ENCODE results near the gene NADK. TPM values are rescaled to one million over a fixed set of nuclear protein-coding genes. Genes with fewer than 3 reads are reported as not detected.
A peak's percentile ranks its signal among the peaks of the same experiment; 100 is the strongest.

NADK gene
- total and polyA plus RNA-seq, 4 donors, result 53.2 to 144 (median 88.7) TPM

DNA sequence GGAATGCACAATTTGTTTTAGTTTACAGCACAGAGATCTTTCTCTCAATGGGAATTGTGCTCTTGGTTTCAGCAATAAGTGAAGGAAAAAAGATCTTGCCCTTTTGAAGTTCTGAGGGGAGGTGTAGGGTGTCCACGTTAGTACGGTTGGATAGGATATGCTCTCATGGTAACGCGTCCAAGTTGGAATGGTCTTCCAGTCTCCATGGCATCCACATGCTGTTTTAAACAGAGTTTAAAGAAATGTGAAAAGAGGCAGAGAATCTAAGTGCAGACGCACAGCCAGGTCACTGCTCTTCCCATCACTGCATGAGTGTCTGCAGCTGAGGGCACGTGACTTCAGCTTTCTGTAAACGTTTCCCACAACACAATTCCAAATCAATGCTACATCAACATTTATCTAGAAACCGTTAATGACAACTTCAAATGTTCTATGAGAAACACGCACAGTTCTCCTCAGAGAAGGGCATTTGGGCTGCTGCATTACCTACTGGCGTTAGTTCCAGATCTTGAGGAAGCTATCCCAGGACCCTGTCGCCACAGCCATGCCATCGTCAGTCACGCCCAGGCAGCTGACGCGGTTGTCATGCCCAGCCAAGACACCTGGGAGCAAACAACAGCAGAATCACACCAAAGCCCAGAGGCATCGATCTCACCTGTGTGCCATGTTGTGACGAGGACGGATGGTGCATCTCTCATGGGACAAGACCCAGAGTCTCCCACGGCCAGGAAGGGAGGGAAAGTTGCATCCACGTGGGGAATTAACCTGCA is 8.8 kb upstream of the NADK start:
- no peak for ATAC-seq (ENCODE audit: insufficient read depth, low FRiP score)
- DNase-seq, result no peak

DNA sequence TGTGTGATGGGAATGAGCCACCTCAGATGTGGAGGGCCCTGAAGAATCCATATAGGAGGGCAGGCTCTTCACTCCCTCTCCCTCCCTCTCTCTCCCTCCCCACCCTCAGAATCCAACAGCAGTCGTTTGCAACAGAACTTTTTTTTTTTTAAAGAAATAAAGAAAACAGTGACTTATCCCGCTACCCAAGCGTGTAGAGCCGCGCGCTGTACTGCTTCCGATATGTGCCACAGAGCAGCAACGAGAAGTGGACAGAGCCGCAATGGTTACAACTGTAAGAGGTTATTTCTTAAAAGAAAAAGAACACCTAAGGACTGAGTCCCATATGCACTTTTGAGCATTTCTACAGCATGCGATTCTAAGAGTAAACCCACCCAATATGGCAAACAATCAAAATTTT is 7.4 kb upstream of the NADK start:
- TF ChIP-seq, protein P1, sequence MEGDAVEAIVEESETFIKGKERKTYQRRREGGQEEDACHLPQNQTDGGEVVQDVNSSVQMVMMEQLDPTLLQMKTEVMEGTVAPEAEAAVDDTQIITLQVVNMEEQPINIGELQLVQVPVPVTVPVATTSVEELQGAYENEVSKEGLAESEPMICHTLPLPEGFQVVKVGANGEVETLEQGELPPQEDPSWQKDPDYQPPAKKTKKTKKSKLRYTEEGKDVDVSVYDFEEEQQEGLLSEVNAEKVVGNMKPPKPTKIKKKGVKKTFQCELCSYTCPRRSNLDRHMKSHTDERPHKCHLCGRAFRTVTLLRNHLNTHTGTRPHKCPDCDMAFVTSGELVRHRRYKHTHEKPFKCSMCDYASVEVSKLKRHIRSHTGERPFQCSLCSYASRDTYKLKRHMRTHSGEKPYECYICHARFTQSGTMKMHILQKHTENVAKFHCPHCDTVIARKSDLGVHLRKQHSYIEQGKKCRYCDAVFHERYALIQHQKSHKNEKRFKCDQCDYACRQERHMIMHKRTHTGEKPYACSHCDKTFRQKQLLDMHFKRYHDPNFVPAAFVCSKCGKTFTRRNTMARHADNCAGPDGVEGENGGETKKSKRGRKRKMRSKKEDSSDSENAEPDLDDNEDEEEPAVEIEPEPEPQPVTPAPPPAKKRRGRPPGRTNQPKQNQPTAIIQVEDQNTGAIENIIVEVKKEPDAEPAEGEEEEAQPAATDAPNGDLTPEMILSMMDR (IDR thresholded peaks at IDR 0.05; ENCODE audit: control extremely low read depth, extremely low read depth), result no peak
- Histone ChIP-seq H3K9me3 (ENCODE audit: control insufficient read depth in 4 of 4, insufficient read depth in 3 of 4, low read length in 3 of 4) (no peaks in the 10 kb centered on the region), H3K9ac (ENCODE audit: insufficient read depth in 1 of 2, low read length in 2 of 2) (no peak overlapping the region), H3K36me3 (ENCODE audit: control insufficient read depth in 4 of 4, insufficient read depth in 4 of 4, low read length in 4 of 4) (peaks cover 32 to 53% (median 39%) of the 10 kb centered on the region in 4 donors), H3K4me3 (no peak overlapping the region), H3K4me1 (ENCODE audit: control insufficient read depth in 5 of 5, insufficient read depth in 5 of 5, low read length in 5 of 5) (peaks cover 0 to 26% (median 15%) of the 10 kb centered on the region in 5 donors), H3K27ac (ENCODE audit: low read depth in 1 of 2, low read length in 1 of 2) (peak overlapping the region in 1 of 2 donors; percentile 8), H3K27me3 (ENCODE audit: control insufficient read depth in 3 of 3, insufficient read depth in 3 of 3, low read length in 2 of 3) (no peaks in the 10 kb centered on the region)
- no peak for ATAC-seq (ENCODE audit: insufficient read depth, low FRiP score)
- DNase-seq, result no peak
- 90 to 92% methylated on average over 10 of the region's 10 CpGs for WGBS, 2 donors

More for the DNA sequence above, 8.8 kb upstream of the NADK start:
- peaks cover 32 to 62% (median 40%) of the 10 kb centered on the region in 4 donors for H3K36me3 ChIP-seq (ENCODE audit: control insufficient read depth in 4 of 4, insufficient read depth in 4 of 4, low read length in 4 of 4)
- WGBS, 2 donors, result 90 to 93% methylated on average over 20 of the region's 20 CpGs
- H3K27me3 ChIP-seq (ENCODE audit: control insufficient read depth in 3 of 3, insufficient read depth in 3 of 3, low read length in 2 of 3), result no peaks in the 10 kb centered on the region
- H3K27ac ChIP-seq (ENCODE audit: low read depth in 1 of 2, low read length in 1 of 2), result no peak overlapping the region
- H3K9me3 ChIP-seq (ENCODE audit: control insufficient read depth in 4 of 4, insufficient read depth in 3 of 4, low read length in 3 of 4), result no peaks in the 10 kb centered on the region
- peaks cover 0 to 15% (median 14%) of the 10 kb centered on the region in 5 donors for H3K4me1 ChIP-seq (ENCODE audit: control insufficient read depth in 5 of 5, insufficient read depth in 5 of 5, low read length in 5 of 5)
- no peak overlapping the region for H3K4me3 ChIP-seq
- TF ChIP-seq, protein P1 (IDR thresholded peaks at IDR 0.05; ENCODE audit: control extremely low read depth, extremely low read depth), result no peak
- no peak overlapping the region for H3K9ac ChIP-seq (ENCODE audit: insufficient read depth in 1 of 2, low read length in 2 of 2)

DNA sequence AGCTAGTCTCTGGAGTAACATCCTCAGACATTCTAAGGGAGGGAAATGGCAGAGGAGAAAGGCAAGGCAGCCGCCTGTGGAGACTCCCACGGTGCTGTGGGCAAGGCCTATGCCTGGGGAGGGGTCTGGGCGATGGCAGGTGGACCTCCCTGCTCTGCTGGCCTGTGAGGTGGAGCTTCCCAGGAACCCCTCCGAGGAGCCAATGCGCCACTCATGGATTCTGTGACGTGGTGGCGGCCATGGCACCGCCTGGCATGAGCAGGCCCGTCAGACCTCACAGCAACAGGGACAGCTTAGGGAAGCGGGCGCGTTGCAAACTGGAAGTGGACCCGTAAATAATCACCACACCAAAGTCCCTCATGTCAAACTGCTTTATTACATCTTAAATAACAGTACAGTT is 6.7 kb upstream of the NADK start:
- peaks cover 30 to 47% (median 36%) of the 10 kb centered on the region in 4 donors for H3K36me3 ChIP-seq (ENCODE audit: control insufficient read depth in 4 of 4, insufficient read depth in 4 of 4, low read length in 4 of 4)
- H3K9ac ChIP-seq (ENCODE audit: insufficient read depth in 1 of 2, low read length in 2 of 2), result no peak overlapping the region
- peaks cover 0 to 31% (median 15%) of the 10 kb centered on the region in 5 donors for H3K4me1 ChIP-seq (ENCODE audit: control insufficient read depth in 5 of 5, insufficient read depth in 5 of 5, low read length in 5 of 5)
- H3K9me3 ChIP-seq (ENCODE audit: control insufficient read depth in 4 of 4, insufficient read depth in 3 of 4, low read length in 3 of 4), result no peaks in the 10 kb centered on the region
- TF ChIP-seq, protein P1 (IDR thresholded peaks at IDR 0.05; ENCODE audit: control extremely low read depth, extremely low read depth), result no peak
- no peak overlapping the region for H3K27ac ChIP-seq (ENCODE audit: low read depth in 1 of 2, low read length in 1 of 2)
- H3K4me3 ChIP-seq, result no peak overlapping the region
- ATAC-seq (ENCODE audit: insufficient read depth, low FRiP score) (no peak), DNase-seq (no peak)
- H3K27me3 ChIP-seq (ENCODE audit: control insufficient read depth in 3 of 3, insufficient read depth in 3 of 3, low read length in 2 of 3), result no peaks in the 10 kb centered on the region
- WGBS, 2 donors, result 95 to 97% methylated on average over 13 of the region's 13 CpGs
